Epithelial cell of esophagus (primary cell): ENCODE results near the gene BRD9.

ENCODE experiments used
- DNase-seq: peaks from one replicate; pipeline ENCODE4 v3.0.0; 2010; ENCODE audit warnings: low read depth
- H3K4me3 ChIP-seq: 2 replicates; pipeline ENCODE4 v1.5.1; 2011; ENCODE audit warnings: mild to moderate bottlenecking, low read length, control low read depth
- TF ChIP-seq, protein P1 (sequence below): IDR thresholded peaks from 2 replicates; pipeline ENCODE4 v1.5.1; 2011; ENCODE audit warnings: low read depth, mild to moderate bottlenecking, low read length, control low read depth, inconsistent platforms; ENCODE audit not compliant: insufficient read depth; ENCODE audit errors: missing control alignments

The BRD9 gene

DNA sequence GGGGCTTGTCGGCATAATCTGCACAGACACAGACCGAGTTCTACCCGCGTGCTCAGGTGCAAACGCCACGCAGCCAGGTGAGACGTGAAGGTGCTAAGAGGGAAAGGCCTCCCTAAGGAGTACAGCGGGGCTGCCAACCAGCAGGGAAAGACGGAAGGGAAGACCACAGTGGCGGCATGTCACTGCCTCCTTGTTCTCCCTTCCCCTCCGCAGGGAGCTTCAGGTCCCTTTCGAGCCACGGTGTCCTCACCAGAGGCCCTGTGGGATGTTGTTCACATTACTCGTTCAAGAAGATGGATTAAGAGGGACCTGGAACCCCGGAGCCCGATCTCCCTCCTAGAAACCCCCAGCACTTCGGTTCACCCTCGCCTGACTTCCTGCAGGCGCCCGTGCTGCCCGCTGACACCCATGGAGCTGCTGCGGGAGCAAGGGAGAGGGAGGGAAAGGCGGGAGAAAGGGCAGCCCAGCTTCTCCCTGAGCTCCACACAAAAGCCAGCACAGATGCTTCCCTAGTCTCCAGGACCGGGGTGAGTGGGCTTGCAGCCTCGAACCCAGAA is 686 bp downstream of the BRD9 start:
- TF ChIP-seq, protein P1, sequence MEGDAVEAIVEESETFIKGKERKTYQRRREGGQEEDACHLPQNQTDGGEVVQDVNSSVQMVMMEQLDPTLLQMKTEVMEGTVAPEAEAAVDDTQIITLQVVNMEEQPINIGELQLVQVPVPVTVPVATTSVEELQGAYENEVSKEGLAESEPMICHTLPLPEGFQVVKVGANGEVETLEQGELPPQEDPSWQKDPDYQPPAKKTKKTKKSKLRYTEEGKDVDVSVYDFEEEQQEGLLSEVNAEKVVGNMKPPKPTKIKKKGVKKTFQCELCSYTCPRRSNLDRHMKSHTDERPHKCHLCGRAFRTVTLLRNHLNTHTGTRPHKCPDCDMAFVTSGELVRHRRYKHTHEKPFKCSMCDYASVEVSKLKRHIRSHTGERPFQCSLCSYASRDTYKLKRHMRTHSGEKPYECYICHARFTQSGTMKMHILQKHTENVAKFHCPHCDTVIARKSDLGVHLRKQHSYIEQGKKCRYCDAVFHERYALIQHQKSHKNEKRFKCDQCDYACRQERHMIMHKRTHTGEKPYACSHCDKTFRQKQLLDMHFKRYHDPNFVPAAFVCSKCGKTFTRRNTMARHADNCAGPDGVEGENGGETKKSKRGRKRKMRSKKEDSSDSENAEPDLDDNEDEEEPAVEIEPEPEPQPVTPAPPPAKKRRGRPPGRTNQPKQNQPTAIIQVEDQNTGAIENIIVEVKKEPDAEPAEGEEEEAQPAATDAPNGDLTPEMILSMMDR = no peak
- peak; percentile 29 for DNase-seq

DNA sequence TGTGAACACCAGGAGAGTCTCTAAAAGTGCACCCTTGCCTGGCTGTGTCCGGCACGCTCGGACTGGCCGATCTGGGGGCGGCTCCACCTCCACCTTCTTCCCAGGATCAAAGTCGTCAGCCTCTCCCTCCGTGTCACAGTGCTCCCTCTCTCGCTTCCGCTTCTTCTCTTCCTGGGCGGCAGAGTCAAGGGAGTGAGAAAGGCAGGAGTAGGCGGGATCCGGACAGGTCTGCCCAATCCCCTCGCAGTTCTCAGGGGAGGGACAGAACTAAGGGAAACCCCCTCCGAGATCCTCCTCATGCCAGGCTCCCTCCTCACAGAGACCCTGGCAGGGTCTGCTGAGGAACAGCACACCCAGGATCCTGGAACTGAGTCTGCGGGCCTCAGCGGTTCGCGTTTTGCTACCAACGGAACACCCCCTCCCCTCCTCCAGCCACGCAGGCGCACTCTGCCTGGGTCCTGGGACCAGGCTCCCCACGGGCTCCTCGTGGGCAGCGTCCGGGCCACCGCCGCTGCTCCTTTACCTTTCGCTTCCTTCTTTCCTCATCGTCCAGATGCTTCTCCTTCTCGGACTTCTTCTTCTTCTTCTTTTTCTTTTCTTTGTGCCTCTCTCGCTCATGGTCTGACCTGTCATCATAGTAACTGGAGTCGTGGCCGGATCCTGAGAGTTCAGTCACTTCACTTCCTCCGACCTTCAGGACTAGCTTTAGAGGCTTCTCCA is 1.3 kb downstream of the BRD9 start:
- H3K4me3 ChIP-seq = peak overlapping the region; percentile 98
- TF ChIP-seq, protein P1 = no peak
- peak; percentile 55 for DNase-seq

More for the DNA sequence above, 686 bp downstream of the BRD9 start:
- peak overlapping the region; percentile 98 for H3K4me3 ChIP-seq

DNA sequence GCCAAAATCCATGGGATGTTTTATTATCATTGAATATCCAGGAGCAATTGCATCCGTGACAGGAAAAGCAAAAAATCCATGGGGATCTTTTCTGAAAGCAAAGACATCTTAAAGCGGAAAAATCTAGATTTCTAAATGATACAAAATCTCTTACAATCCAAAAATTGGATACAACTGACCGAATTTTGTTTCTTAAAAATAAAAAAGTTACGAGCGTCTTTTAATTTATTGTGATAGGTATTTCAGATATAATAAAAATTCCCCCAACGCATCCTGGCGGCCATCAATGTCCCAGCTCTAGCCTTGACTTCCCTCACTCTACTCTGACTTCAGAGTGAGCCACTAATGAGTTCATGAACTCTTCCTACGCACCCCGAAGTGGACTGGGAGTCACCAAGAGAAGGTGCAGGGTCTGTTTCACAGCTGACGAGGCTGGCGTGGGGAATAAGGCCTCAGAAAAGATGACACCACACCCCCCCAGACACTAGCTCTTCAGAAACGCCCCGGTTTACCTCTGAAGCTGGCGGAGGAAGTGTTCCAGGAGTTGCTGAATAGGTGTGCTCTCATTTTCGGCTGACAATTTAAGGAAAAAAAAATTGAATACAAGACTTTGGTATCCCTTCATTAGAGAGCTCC is 3.4 kb downstream of the BRD9 start:
- TF ChIP-seq, protein P1 = no peak
- H3K4me3 ChIP-seq = no peak overlapping the region
- no peak for DNase-seq

DNA sequence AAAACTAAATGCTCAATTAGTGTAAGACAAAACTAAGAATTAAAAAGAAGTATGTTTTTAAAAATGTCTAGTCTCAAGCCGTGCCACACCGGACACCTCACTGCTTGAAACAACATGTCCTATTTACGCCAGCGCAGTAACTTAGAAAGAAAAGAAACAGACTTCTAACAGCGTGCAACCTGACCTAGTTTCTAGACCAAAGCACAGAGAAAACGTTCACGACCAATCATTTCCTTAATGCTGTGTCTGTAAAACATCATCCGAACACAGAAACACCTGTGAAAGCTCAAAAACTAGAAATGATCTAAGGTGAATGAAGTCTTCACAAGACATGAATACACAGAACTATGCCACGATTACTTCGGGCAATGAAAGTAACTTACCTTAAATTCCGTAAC is 4.0 kb downstream of the BRD9 start:
- no peak for DNase-seq
- H3K4me3 ChIP-seq = no peak overlapping the region
- TF ChIP-seq, protein P1 = no peak

DNA sequence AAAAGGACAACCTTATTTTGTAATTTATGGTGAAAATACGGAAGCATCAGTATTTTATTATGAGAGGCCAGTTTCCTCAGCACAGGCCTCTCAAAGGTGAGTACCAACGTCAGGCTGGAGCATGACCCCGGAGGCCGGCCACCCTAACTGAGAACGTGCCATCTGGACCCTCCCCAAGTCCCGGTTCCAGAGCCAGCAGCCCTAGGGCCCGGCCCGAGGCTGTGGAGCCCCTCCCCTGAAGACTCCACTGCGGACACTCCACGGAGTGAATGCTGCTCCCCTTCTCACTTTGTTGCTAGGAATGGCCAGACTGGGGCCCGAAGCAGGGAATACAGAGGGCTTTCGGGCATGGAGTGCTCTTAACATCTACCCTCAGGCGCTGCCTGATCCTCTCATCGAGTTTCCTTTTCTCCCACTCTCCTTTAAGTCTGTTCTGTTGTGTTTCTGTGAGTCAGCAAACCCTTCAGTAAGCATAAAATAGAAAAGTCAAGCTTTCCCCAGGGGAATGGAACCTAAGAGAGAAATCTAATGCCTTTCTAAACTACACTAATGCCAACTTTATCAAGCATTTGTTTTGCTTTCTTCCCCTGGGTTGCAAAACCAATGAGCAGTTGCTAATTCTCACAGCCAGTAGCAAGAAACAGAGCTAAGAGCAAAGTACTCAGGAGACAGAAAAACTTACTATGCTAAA is 4.5 kb downstream of the BRD9 start:
- no peak overlapping the region for H3K4me3 ChIP-seq
- TF ChIP-seq, protein P1 = no peak
- no peak for DNase-seq

DNA sequence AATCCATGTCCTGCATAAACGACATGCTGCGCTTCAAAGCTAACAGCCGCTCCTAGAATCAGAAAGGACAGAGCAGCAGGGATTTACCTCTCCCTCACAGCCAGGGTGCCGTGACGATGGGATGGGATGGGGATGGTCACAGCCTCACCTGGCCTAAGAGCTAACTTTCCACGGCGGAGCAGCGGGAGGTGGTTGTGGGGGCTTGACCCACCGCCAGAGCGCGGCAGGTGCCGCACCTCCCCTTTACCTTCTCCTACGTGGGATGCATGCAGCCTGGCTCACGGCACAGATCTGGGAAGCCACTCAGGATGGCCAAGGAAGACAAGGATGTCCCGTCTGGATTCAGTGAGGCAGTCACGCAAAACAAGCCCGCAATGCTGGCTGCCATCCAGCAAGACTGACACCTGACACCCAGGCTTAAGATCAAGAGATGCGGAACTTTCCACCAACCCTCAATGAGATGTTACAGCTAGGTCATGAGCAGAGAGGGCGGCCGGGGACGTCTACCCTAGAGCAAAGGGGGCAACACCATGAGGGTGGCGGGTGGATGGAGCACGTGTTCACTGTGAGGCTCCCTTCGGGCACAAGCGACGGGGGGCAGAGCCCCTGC is 5.8 kb downstream of the BRD9 start:
- no peak for DNase-seq
- no peak overlapping the region for H3K4me3 ChIP-seq
- TF ChIP-seq, protein P1 = no peak
